Ramos (cell line): ENCODE measurements around the gene TTC8.
"Not testable (repeated sequence)": the region's sequence is repeated elsewhere in the genome, so short reads cannot be mapped to it uniquely, and the experiment has no call there.

Source experiments
- in situ Hi-C: fragments of 300-500 bp; cut with MboI; formaldehyde crosslinking; loops from one replicate; pipeline ENCODE4 v1.14.3; 2022; ENCODE audit warnings: low sequenced_read_pairs; ENCODE audit not compliant: unreplicated experiment

Gene TTC8

DNA sequence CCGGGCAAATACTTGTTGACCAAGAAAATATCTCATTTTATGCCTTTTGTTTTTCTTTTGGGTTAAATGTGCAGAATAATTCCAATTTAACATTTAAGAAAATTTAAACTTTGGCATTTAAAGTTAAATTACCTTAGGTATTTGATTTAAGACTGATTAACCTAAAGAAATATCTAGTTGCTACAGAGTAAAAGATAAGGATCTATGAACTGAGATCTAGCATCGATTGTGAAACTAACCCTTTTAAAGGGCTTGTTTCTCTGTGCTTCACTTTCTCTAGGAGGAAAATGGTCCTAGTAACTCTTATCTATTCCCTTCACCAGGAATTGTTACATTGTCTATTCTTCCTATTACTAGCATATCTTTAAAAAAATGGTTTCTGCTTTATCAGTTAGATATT lies 2.6 kb upstream of the TTC8 start:
- in situ Hi-C loops, result no loop called here

DNA sequence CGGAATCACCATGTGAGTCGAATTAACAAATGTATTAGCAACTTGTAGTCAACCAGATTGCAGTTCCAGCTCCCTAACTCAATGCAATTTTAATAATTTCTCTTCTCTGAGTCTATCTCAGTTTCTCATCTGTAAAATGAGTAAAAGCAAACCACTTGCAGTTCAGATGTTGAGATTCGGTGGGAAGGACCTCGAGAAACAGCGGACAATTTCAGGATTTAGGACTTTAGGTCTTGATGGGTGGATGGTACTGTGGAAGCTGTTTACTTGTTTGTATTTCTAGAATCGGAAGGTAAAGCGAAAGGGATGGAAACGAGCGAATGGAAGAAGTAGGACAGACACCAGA lies 510 bp upstream of the TTC8 start:
- in situ Hi-C loops, result no loop called here

DNA sequence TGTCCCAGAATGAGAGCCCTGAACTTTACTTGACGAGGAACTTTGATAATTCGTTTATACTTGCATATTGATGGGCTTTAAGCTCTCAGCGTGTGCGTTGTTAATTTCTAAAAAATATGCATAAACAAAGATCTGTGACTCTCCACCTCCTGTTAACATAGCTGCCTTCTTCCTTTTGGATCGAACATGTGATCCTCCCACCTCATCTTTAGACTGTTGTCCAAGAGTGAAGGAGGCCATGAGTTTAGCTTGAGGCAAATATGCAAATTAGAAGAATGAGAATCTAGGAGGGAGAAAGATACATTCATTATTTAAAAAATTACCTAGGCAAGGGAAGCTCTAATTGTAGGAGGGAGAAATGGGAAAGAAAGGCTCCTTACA lies 617 bp downstream of the TTC8 start:
- in situ Hi-C loops, result no loop called here

DNA sequence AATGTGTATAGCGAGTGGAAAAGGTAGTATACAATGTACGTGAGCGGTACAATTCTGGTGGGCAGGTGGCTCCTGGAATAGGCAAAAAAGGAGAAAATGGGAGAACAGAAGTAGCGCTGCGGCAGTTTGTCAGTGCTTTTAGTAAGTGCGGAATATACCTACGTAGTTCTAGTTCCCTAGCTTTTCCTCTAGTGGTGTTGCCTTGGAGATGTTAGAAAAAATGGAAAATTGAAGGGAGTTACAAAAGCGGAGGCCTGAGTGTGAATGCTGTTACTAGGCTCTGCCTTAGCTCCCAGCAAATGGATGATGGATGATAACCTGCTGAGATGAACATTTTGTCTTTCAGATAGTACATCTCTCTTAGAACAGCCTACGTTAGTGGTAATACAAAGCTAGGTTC lies 1.1 kb downstream of the TTC8 start:
- in situ Hi-C loops, result no loop called here

DNA sequence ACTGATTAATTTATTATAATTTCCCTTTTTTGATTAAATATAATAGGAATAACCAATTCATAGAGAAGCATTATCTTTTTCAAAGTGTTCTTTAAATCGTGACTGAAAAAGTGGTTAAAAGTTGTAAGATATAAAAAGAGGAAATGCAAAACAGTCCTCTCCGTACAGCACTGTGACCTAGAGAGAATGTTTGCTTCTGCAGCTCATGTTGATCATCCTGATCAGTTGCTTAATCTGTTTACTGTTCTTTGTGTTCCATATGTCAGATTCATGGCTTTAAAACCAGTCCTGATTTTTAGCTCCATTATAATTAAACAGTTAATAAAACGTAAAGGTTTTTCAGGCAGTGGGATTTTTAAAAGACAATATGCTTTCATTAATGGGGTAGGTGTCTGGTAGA lies 4.7 kb downstream of the TTC8 start:
- in situ Hi-C loops, result no loop called here

DNA sequence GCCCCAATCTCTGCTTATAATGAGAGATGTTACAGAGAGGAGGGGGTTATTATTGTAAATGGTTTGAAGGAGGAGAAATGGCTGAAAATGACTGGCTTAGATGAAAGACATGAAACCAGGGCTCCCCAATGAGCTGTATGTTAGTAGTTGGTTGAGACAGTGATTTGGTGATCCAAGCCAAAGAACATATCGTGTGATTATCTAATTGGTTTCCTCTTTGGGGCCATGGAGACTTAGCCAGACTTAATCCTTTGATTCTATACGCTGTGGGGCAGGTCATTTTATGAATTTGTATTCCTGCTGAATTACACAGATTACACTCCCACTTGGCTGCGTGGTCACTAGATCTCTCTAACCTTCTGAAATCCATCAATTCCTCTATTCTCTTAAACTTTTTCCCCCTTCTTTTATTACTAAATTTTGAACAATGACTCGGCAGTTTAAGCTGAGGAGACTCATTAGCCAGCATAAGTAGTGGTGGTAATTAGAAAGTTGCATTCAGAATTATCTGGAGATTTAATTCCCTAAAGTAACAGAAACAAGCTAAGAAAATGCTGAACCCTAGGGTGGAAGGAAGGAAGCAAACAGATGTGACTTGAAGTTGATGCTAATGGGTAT lies 5.3 kb downstream of the TTC8 start:
- in situ Hi-C loops, result no loop called here

DNA sequence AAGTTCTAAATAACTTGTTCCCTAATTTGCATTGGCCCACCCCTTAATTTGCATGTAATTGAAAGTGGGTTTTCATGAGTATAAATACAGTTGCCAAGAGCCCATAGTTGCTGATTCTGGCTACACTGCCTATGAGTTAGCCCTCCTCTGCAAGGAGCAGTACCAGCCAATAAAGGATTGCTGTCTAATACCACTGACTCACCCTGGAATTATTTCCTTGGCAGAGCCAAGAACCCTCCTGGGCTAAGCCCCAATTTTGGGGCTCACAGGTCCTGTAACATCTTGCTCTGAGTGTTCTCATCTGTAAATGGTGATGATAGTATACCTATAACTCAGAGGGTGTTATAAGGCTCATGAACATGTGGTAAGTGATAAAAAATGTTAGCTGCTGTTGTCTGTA lies 6.8 kb downstream of the TTC8 start:
- in situ Hi-C loops, result no loop called here

DNA sequence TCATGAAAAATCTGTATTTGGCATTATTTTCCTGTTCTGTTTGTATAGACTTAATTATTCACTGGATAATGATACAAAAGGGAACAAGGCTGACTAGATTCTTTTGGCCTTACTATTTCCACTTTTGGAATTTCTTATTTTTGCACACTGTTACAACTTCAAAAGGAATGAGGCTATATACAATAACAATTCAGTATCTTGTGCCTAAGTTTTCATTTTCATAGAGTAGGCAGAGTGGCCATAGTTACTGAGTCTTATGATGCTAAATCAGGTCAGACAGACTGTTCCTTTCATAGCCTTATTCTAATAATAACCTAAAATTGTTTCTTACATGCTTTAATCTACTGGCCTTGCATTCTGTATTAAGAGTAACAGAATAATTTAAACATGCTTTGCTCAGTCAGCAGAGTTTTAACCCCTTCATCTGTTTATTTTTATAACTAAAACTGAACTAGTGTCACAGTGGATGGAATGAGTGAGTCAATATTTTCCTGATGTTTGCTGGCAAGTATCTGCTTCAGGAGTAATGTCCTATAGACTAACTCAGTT lies 10.5 kb downstream of the TTC8 start:
- in situ Hi-C loops, result no loop called here

DNA sequence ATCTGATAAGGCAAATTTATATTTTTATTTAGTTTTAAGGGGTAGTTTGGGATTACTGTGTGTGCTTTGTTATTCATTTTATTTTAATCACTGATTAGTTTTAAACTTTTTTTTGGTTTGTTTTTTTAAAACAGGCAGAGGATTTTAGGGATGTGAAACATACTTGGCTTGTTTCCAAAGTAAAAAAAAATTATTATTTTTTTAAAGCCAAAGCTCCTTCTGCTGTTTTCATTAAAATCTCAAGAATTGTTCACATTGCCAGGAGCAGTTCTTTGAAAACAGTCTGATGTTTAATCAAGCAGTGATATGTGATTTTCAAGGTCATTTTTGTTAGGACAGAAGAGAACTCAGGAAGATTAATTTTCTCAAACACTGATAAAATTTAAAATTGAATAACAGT lies 11.2 kb downstream of the TTC8 start:
- in situ Hi-C loops, result no loop called here

DNA sequence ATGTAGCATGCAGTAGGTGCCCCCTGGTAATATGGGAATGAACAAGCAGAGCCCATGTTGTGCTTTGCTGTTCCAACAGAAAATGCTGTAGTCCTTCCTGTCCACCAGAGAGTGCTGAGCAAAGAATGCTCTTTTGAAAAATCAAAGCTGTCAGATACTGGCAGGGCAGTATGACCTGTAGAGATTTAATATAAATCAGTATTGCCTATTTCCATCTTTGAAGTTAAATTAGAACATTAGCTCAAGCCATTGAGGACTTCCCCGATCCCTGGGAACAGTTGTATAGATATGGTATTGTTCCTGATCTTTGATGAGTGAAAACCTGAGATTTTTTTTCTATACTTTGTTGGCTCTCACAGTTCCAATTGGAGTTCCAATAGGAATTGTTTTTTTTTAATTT lies 13.0 kb downstream of the TTC8 start:
- in situ Hi-C loops, result no loop called here

DNA sequence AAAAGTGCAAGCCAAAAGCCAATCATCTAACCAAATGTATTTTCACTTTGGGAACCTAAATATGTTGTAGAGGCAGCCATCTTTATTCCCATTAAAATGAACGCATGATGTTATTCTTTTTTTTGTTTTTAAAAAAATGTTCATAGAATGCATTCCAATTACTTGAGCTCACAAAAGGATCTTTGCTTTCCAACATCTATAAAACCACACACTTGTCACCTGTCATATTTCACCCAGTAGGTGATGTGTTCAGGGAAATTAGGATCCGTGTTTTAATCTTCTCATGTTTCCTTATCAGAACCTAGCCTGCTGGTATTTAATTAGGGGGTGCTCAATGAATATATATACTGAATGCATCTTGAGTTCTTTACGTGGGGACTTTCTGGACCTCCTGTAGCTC lies 13.6 kb downstream of the TTC8 start:
- in situ Hi-C loops, result no loop called here

DNA sequence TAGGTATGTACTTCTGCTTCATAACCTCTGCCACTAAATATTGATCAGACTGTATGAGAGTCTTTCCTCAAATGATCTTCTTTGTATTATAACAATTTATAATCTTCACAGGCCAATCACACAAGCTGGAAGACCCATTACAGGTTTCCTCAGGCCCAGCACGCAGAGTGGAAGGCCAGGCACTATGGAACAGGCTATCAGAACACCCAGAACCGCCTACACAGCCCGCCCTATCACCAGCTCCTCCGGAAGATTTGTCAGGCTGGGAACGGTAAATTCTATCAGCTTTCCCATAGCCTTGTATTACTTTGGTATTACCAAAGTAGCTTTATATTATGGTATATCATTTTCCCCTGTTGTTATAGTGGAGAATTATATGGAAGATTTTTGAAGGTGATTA lies 16.5 kb downstream of the TTC8 start:
- in situ Hi-C loops, result no loop called here

DNA sequence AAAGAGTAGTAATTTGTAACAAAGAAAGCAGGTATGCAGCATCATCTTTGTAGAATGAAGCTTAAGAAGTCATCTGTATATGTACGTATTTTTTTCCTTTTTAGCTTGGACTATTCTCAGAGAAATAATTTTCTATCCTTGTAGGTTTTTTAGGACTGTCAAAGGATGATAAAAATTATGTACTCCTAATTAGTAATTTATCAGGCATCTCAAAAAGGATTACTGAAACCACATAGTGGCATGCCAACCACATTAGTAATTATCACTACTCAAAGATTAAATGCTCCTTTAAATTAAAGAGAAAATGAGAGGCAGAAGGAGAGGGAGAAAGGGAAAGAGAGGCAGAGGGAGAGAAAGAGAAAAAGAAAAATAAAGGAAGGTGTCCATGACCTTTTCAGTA lies 17.3 kb downstream of the TTC8 start:
- in situ Hi-C loops, result no loop called here

DNA sequence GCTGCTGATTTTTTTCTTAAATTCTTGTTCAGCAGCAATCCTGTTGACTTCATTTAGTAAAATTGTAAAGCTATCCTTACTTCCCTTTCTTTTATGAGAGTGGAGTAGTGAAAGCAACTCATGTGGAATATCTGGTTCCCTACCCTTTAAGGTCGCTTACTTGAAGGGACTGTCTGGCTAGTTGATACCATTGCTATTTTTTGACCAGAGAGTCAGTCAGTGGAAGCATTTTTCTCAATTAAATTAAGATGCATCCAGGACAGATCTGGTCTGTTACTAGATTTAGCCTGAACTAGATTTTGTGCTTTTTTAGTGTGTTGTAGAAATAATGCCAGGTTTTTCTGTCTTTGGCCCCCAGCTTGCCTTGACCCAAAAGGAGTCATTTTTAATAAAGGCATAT lies 18.0 kb downstream of the TTC8 start:
- in situ Hi-C loops, result no loop called here

DNA sequence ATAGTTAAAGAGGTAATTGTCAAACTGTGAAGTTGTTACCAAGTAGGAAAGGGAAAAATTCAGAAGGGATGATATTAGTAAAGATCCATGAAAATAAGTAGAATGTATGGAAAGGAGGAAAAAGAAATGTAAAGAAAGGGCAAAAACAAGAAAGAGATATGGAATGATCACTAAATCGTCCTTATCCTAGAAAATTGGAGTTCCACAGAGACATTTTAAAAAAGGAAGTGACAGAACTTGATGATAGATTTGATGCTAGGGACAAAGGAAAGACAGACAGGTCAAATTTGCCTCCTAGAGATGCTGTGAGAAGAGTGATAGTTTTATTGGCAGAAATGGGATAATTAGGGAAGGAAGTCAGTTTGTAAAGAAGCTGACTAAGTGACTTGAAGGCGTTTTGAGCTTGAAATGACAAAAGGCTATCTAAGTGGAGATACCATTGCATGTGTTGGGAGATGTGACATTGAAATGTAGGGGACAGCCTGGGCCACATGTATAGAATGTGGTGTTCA lies 20.6 kb downstream of the TTC8 start:
- in situ Hi-C loops, result no loop called here

DNA sequence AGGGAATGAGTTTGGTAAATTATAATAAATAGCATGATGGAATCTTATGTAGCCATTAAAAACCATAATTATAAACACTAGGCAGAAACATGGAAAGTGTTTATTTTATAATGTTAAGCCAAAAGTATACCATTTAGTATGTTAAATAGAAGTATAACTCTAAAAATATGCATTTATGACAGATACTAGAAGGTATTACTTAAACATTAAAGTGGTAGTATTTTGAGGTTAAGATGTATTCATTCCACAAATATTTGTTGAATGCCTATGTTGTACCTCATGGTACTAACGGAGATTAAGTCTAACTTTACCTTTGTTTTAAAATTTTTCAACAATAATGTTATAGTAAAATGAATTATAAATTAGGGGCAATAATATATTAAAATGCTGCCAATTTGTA lies 24.1 kb downstream of the TTC8 start:
- in situ Hi-C loops, result no loop called here

DNA sequence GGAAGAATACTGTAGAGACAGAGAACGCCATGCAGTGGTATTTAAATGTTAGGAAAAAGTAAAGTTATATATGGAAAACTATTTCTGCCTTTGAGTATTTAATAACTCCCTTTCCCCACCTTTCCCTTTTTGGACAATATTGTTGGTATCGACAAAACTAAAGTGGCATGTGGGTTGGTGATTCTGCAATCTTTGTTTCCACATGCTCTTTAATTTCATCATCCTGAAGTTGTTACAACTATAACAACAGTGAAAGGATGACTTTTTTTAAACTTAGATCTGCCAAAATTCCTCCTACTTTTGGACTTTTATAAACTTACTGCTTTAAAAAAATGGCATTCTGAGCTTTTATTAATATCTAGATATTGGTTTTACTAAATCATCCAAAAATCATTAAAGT lies 25.3 kb downstream of the TTC8 start:
- in situ Hi-C loops, result no loop called here

DNA sequence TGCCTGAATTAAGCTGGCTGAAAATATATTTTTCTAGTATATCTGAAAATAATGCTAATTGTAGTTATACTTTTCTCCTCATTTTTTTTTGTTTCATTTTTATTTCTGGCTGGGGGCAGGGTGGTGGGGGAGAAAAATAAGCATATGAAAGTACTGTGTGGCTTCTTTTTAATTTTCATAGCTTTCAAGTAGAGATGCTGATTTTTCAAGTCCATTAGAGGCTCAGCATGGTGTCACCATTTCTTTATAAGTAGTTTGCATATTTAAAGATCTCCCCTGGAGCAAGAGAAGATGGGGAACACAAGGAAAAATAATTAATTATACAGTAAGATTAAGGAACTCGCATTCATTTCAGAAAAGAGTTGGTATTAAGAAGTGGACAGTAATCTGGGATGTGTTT lies 27.1 kb downstream of the TTC8 start:
- in situ Hi-C loops, result no loop called here

DNA sequence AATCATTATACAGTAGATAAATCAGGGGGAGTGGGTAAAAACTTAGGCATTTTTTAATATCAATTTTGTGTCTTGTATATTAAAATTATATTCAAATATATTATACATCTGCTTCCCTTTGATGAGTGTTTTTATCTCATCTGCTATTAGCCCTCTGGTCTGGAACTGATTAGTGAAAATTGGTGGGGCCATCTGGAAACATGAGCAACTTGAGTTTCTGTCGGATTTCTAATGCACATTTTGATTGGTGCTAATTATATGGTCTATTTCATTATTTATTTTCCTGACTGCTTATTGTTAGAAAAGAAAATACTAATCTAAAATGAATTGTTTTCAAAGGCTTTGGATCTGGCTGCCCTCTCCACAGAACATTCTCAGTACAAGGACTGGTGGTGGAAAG lies 28.2 kb downstream of the TTC8 start:
- in situ Hi-C loops, result no loop called here

DNA sequence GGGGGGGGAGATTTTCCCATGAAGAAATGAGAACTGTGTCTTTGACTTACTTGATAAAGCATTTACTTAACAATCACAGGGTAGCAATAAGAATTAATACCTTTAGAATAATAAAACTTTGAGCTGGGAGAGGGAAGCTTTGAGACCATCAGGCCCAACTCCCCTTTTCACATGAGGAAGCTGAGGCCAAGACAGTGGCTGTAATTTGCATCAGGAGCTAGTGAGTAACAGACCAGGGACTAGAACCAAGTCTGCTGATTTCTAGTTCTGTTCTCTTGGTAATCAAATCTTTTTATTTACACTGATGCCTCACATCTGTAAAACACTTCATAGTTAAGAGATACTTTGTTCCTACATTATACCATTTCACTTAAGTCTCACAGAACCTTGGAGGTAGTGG lies 28.7 kb downstream of the TTC8 start:
- in situ Hi-C loops, result no loop called here

DNA sequence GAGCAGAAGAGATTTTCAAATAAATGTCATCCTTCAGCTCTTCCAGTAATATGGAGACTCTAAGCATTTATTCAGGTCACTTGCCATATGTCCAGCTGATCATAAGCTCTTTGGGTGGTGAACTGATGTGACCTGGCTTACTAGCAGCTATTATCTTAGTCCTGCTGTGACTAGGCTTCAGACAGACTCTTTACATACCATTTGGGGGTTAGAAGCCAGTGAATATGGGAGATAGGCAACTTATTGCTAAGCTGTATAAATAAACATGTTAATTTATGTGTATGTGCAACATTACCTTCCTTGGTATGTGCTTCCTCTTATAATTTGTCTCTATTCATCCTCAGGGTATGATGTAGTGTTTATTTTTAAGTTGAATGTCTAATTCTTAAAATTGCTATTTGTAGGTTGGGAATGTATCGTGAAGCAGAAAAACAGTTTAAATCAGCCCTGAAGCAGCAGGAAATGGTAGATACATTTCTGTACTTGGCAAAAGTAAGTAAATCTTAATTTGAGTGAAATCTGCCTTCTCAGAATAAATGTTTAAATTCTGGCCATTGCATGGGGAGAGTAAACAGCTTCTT lies 32.4 kb downstream of the TTC8 start:
- in situ Hi-C loops, result no loop called here

DNA sequence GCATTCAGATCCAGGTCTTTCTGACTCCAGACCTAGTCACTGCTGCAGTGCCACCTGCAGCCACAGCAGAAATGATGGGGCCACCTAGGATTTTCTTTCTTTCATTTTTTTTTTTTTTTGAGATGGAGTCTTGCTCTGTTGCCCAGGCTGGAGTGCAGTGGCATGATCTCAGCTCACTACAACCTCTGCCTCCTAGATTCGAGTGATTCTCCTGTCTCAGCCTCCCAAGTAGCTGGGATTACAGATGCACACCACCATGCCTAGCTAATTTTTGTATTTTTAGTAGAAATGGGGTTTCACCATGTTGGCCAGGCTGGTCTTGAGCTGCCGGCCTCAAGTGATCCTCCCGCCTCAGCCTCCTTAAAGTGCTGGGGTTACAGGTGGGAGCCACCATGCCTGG lies 33.4 kb downstream of the TTC8 start:
- in situ Hi-C loops, result not testable (repeated sequence)
